Measurements from ENCODE around the gene CERCAM.

GRCh38 chr9:128416014-128416413, 4.6 kb upstream of the CERCAM start:
- no peak for TF ChIP-seq ZNF513 (tag by site-specific recombination; IDR thresholded peaks at IDR 0.05)
- no peak for TF ChIP-seq GLIS1 (tag by site-specific recombination; IDR thresholded peaks at IDR 0.05)

All from HEK293 (cell line).